Stimulated activated CD4-positive, alpha-beta T cell treated with anti-CD3 and anti-CD28 coated beads, TNF-alpha, amount 100 ng/mL, for 1 hour (primary cell): ENCODE measurements around the gene TBR1.

ENCODE experiments used
- DNase-seq, 3 donors: peaks; one replicate each; pipeline ENCODE4 v3.0.0-alpha.2; 2020; ENCODE audit warnings: low read depth in 3 of 3, low spot score in 1 of 3

Gene TBR1

DNA sequence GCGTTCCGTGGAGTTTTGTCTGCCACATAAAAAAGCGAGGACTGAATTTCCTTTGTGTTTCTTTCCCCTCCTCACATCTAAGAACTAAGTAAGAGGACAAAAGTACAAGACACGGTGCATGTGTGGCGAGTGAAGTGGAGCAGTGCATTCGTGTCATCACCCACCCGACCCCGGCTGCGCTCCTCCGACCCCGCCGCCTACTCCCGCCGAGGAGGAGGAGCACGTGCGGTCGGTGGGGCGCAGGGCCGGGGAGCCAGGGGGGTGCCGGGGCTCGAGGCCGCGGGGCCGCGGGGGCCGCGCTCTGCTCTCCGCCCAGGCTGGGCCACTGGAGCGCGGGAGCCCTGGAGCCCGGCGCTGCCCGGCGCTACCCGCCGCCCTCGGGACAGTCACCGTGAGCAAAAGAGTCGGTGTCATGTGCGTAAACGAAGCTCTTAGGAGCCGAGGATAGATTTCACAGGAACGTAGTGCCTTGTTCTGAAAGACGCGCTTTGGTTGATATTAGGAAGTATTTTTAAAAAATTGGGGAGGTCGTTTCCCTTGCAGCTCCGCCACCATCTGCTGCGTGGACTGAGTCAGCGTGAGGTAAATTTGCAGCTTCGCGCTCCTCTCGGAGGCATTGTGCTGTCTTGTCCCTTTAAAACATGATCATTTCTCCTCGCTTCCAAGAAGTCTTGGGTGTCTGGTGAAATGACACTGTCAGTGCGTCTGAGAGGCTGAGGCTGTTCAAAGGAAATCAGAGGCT, 11.0 kb downstream of the TBR1 start:
- DNase-seq: no peak

GRCh38 chr2:161427664-161428587, 11.8 kb downstream of the TBR1 start:
- DNase-seq: no peak

GRCh38 chr2:161430386-161430785, 14.3 kb downstream of the TBR1 start:
- DNase-seq: no peak

DNA sequence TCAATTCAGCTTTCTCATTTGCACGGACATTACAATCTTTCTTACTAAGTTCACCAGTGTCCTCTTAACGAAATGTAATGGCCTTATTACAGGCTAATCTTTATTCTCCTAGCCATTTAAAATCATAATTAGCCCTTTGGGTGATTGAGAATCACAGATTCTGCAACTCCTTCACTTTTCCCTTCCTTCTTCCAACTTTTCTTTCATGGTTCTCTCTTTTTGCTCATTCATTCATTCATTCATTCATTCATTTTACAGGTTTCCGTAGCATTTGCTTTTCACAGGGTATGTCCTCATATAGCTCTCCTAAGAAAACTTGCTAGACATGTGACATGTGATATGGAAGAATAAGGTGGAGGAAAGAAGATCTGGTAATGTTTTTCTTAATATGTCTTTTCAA, 16.0 kb downstream of the TBR1 start:
- no peak for DNase-seq

DNA sequence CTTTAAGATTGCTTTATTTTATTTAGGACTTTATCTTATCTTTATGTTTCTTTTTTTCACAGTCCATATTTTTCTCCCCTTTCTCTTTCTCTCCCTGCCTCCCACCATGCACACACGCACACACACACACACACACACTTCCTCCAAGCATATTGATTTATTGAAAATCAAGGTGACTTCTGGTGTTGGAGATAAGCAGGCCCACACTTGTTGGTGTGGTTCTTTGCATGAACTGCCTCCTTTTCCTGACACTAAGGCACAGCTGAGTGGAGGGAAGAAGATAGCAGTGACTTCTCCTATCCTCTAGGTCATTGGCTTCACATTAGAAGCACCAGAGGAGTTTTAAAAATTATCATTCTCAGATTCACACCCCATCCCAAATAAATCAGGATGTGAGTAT, 18.0 kb downstream of the TBR1 start:
- no peak for DNase-seq

DNA sequence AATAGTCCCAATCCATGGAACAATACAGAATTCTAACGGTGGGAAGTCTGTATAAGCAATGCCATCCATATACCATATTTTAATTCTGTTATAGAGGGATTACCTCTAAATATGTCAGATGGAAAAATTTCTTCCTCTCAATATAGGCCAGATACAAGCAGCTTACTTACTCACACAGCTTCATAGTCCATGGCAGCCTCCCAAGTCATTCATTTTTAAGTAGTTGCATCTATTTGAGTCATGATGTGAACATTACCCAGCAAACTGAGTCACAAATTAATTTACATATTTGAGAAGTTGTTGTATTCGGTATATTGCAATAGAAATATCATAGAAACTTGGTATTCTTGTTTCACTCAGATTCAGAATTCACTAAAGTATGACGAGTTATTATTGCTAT, 20.3 kb downstream of the TBR1 start:
- no peak for DNase-seq

GRCh38 chr2:161438598-161438997, 22.5 kb downstream of the TBR1 start:
- no peak for DNase-seq

DNA sequence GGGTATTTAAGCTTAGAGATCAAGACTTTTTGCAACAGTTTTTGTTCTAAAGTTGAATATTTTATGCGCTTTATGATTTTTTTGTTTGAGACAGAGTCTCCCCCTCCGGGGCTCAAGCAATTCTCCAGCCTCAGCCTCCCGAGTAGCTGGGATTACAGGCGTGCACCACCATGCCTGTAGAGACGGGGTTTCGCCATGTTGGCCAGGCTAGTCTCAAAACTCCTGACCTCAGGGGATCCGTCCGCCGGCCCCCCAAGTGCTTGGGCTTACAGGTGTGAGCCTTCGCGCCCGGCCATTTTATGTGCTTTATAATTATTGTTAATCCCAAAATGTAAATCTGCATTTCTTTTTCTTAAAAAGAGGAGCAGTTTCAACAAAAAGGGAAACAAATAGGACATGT, 29.0 kb downstream of the TBR1 start:
- no peak for DNase-seq

DNA sequence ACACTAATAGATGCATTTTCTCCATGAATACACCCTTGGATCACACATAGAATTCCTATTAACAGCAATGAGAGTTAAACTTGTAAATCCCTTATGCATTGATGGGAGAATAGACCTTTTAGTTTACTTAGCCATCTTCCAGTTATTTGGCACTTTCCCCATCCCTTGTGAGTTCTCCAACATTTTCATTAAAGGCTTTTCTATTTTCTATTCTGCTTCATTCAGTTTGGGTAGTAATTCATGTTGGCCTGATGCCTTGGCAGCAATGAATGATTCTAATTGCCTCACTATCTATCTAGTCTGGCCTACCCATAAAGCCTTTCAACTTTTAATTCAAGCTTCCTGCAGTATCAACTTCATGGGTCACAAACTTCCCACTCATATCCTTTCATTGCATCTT, 32.3 kb downstream of the TBR1 start:
- DNase-seq: no peak

DNA sequence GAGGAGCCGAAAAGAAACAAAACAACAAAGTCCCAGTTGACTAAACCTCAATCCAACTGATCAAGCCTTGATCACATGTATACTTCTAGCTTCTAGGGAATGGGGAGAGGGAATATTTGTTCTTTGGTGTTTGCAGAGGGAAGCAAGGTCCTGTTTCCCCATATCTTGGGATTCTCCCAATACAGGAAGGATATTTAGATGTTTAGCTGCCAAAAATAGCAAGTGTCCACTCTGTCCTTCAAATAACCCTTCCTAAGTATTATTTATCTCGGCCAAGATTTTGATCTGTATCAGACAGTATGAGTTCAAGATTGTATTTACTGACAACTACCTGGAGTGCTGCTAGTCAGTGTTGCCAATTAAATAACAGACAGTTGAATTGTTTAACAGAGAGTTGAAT, 55.5 kb downstream of the TBR1 start:
- DNase-seq: no peak

DNA sequence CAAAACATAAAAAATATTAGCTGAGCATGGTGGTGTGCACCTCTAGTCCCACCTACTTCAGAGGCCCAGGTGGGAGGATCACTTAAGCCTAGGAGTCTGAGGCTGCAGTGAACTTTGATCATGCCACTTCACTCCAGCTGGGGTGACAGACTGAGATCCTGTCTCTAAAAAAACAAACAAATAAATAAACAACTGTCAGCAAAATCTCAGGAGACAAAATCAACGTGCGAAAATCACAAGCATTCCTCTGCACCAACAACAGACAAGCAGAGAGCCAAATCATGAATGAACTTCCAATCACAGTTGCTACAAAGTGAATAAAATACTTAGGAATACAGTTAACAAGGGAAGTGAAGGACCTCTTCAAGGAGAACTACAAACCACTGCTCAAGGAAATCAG, 58.8 kb downstream of the TBR1 start:
- DNase-seq: no peak
